GM21717 (cell line): Measurements from ENCODE around the gene CELF1.

Source experiments
- ATAC-seq: cut with Tn5 transposase; IDR thresholded peaks from one replicate; pipeline ENCODE4 v1.9.1; 2021; ENCODE audit warnings: mild to moderate bottlenecking, moderate library complexity; ENCODE audit not compliant: unreplicated experiment

The CELF1 gene

DNA sequence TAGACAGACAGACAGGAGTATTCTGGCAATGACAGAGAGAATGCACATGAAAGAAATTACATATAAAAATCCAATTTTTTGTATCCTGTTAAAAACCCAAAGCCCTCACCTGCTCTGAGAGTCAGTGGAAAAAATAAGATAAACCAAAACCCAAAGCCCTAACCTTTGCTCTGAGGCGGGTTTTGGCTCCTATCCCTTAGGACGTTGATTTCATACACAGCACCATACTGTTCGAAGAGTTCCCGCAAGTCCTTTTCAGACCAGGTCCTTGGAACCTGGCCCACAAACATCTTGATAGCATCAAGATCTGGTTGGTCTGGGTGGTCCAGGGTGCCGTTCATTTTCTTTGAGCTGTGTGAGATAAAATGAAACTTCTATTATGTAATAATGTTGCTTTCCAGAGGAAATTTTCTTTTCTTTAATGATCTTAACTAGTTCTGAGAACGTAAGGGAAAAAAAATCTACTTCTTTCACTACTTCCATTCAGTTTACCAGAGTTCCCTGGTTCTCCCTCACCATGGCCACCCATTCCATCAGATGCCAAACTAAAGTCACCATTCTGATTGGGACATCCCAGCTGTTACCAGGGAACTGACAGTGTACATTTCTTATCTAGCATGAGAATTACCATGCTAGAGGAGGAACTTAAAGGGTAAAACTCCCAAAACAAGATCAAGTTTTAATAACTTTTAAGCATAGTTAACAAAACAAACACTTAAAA, 64.1 kb downstream of the CELF1 start:
- ATAC-seq = no peak

DNA sequence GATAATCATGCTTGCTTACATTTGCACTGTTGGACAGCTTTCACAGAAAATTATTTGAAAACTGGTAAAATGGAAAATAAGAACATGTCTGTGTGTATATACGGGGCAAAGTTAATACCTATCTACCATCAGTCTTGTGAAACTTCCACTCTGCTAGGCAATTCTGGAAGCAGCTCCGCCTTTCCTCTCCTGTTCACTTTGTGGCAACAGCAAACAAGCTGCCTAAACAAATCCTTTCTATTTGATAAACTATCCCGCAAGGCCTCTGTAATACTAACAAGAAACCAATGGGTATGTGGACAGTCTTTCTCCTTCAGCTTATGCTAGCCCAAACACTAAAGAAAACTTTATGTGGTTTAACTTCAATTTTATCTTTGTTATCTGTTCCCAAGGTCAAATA, 64.8 kb downstream of the CELF1 start:
- ATAC-seq = no peak

DNA sequence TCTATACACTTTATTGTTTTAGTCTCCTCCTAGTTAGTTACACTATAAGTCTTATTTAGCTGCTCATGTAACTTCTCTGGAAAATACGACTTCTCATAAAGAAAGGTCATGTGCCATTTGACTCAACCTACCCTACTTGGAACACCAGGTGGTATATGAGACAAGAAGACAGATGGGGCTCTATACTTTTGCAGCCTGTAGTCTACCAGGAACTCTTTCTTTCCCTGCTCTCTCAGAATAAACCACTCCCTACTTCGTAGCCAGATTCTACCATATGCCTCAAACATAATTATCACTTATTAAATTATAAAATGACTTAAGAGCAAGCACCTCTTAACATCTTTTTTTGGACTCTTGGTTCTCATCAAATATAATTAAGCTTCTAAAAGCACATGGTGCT, 65.5 kb downstream of the CELF1 start:
- no peak for ATAC-seq

DNA sequence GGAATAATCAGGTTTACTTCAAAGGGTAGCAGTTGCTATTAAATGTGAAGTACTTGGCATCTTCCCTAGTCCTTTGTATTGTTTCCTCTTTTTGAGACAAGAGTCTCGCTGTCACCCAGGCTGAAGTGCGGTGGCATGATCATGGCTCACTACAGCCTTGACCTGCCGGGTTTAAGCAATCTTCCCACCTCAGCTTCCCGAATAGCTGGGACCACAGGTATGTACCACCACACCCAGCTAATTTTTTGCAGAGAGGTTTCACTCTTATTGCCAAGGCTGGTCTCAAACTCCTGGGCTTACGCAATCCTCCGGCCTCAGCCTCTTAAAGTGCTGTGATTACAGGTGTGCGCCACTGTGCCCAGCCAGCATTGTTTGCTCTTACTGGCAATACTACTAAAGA, 67.8 kb downstream of the CELF1 start:
- ATAC-seq = no peak

DNA sequence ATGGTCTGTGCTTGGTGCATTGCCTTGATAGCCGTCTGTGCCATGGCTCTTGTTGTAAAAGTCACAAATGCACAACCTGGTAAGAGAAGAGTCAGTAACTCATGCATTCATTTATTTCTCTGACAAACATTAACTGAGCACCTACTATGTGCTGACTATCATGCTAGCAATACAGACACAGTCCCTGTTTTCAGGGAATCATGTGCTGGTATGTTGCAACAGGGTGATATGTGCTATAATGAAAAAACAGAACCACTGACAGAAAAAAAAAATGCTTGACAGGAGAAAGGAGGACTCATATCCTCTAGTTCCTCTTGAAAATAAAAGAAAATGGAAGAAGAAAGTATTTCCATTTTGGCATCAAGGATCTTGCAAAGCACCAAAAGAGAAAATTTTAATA, 69.5 kb downstream of the CELF1 start:
- ATAC-seq = no peak

DNA sequence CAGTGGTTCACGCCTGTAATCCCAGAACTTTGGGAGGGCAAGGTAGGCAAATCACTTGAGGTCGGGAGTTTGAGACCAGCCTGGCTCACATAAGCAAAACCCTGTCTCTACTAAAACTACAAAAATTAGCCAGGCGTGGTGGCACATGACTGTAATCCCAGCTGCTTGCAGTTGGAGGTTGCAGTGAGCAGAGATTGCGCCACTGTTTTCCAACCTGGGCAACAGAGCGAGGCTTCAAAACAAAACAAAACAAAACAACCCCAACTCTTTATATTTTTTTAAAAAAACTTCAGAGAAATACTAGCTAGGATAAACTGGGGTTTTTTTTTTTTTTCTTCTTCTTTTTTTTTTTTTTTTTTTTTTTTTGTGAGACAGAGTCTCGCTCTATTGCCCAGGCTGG, 72.2 kb downstream of the CELF1 start:
- no peak for ATAC-seq

DNA sequence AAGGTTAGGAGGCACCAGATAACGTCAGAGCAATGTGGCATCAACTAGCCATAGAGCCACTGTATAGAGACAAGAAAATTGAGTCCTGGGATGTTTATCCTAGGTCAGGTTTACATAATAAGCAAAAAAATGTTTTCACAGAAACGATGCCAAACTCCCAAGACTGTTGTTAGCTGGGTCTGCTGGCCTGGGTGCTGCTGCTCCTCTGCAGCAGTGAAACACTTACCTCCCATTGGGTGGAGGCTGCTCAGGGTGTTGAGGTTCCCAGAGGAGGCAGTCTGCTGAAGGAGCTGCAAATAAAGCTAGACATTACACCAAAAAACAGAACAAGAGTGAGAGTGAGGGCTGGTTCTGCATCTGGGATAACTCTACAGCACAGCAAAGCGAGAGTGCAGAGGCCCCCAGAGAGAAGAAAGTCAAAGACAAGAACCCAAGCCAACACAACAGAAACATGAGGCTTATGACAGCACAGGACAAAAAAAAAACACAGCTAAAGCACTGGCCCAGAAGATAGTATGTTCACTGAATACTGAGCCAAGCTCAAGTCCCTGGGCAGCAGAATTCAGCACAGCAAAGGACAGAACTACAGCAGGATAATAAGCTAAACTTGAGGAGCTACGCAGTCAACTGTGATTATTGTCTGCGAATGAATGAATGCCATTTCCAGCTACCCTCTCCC, 74.1 kb downstream of the CELF1 start:
- ATAC-seq = no peak

DNA sequence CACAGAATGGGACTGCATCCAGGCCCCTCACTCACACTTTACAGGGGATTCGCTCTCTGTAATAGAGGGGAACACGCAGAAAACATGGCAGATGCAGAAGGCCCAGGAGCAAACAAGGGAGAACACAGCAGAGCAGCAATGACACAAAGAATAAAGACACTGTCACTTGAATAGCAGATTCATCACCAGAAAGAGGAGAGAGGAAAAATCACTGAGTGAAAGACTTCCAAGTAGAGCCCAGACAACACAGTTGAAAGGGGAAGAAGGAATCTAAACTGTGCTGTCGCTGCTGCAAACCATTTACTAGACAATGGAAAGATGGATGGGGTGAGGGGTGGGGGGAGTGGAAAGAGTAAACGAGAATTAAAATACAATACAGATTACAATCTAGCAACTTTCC, 75.2 kb downstream of the CELF1 start:
- no peak for ATAC-seq

DNA sequence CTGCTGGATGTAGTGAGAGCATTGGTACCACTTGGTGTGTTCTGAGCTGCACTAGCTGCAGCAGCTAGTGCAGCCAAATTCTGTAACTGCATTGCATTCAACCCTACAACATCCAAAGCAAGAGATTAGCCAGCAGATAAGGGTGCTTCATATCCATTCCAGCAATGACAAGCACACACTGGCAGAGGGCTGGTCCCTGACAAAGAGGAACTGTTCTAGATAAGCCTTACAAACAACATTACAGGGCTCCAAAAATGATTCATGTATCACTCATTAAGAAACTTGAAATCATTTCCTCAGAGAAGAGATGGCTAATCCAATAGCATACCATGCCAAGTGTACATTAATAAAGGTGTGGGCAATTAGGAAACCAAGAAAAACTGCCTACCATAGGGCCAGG, 75.6 kb downstream of the CELF1 start:
- no peak for ATAC-seq

DNA sequence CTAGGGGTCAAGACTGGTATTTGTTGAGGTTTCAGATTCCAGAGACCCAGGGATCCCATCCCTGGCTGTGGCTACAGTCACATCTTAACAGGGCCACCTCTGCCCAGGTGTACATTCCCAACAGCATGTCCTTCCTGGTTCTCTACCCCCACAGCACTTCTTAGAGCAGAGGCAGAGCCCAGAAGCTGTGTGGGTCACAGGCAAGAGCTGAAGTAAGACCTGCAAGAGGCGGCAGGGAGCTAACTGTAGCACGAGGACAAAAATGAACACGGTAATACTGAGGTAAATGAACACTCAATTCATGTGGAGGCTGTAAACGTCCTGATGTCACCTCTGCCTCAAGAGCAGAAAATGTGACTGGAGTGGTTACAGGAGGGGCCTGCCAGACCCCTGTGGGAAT, 82.3 kb downstream of the CELF1 start:
- no peak for ATAC-seq

DNA sequence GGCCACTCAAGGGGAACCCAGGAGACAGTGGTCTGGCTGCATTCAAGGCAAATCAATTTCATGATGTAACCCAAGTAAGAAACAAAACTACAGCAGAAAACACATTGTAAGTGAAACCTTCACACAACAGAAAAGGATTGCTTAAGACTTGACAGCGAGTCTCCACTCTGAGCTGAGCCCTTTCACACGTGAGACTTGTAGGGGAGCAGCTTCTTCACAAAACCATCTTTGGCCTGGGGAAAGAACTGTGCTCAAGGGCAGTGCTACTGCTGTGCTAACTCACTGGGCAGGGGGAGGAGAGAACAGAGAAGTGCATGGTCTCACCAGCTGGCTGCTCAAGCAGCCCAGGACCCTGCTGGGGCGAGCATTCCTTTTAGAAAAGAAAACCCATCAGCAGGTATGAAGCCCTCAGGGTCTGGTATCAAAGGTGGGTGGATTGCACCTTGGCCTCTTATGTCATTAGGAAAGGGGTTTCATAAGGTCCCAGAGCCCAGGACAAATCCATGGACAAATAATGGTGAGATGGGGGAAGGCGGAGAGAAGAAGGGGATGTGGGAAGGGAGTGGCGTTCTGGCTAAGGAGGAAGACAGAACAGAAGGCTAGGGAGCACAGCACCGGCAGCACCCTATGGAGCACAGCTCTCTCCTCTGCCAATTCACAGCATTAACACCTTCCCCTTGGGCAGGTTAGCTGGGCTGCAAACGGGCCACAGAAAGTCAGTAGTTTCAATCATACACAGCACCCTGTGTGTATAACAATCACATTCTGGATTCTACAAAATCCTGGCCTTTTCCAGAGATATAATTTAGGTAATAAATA, 83.4 kb downstream of the CELF1 start:
- ATAC-seq = no peak

DNA sequence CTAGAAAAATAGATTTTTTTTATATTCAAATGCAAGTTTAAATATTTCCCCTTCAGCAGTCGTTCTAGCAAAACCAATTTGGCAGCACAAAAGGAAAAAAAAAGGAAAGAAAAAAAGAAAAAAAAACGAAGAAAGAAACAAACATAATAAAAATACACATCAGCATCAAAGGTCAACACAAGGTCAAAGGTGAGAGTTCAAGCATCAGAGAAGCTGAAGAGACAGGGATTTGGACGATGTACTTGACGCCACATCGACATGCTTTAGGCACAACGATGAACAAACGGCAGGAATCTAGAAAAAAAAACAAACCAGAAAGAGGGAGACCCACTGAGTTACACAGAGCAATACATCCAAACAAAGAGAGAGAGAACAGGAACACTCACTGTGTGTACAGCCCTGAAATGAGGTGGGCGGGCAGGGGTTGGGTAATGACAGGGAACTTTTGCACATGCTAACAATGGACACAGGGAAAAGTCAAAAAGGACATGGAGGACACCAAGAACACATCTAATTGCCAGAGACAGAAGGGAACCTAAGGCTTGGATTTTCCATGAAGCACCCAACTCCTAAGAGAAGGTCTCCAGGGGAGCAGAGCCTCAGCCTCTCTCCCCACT, 84.2 kb downstream of the CELF1 start:
- no peak for ATAC-seq

DNA sequence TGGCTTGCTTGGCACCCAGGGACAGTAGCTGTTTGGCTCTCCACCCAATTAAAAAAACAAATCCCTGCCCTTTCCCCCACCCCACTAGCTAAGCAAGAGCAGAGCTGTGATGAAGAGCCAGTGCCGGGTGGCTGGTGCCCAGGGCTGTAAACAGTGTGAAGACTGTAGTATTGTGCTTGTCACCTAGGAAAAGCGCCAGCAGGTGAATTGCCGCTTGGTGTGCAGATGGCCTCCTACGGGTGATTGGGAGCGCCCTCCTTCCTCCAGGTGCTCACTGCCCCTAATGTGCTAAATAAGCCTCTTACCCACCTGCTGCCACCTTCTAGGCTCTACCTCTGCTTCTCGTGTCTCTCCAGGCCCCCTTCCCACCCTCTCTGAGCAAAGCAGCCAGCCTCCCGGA, 85.6 kb downstream of the CELF1 start:
- ATAC-seq = no peak

DNA sequence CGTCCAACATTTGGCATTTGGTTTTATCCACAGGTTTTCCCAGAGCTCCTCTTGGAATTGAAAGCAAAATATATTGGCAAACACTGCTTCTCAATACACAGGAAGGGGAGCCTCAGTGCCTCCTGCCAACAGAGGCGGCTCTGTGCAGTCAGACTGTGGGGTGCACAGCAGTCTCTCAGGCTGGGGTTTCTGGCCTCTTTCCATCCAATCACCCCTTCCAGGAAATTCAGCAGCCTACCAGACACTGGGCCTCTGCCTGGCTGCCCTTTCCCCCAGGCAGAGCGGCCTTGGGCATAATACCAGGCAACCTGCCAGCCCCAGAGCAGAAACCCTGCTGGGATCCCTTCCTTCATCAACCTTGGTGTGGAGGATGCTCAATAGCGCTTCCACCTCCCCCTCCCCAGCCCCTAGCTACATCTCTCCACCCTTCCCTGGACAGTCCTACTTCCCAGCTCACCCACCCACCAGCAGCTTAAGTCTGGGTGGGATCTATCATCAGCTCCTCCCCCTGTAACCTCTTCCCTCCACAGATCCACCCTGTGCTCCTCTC, 86.2 kb downstream of the CELF1 start:
- ATAC-seq = no peak

DNA sequence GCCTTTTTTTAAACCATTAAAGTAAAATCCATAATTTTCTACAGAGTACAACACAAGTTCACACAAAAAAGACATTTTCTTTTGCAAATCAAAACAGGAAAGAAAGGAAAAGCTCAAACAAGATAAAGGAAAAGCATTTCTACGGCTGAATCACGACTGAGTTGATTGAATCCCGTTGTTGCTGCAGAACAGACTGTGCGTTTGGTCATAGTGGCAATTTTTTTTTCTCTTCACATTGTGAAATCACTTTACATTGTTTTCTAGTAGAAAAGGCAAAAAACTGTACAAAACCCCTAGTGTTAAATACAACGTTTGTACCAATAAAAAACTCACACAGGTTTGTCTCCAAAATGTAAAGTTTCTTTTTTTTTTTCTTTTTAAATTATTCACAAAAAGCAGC, 86.7 kb downstream of the CELF1 start:
- no peak for ATAC-seq

DNA sequence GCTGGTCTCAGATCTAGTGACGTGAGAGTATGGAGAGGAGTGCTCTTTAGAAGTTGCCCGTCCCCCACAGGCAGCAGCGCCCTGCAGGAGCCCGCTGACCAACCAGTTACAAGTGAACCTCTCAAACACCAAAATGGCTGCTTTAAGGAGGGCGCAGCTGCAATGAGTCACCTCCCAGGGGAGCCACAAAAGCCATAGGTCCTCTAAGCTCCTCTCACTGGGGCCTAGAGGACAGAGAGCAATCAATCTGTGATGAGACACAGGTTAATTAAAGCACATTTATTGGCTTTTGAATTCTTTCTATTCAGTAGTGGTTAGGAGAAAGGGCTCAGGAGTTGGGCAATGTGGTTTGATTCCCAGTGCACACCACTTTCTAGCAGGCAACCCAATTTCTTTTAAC, 88.4 kb downstream of the CELF1 start:
- ATAC-seq = no peak

DNA sequence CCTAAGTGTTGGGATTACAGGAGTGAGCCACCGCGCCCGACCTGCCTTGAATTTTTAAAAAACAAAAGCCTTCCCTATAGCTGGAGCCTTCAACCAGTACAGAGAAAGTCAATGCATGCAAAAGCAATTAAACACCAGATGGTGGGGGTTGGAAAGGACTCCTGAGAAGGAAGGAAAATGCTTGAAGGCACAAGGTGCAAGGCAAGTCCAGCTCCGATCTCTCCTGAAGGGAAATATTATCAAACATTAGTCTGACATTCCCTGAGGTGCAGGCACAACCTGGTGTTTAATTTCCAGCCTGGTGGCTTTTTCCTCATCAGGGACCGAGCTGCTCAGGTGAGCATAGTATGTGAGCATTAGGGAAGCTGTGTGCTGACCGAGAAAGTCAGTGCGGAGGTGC, 91.1 kb downstream of the CELF1 start:
- no peak for ATAC-seq

DNA sequence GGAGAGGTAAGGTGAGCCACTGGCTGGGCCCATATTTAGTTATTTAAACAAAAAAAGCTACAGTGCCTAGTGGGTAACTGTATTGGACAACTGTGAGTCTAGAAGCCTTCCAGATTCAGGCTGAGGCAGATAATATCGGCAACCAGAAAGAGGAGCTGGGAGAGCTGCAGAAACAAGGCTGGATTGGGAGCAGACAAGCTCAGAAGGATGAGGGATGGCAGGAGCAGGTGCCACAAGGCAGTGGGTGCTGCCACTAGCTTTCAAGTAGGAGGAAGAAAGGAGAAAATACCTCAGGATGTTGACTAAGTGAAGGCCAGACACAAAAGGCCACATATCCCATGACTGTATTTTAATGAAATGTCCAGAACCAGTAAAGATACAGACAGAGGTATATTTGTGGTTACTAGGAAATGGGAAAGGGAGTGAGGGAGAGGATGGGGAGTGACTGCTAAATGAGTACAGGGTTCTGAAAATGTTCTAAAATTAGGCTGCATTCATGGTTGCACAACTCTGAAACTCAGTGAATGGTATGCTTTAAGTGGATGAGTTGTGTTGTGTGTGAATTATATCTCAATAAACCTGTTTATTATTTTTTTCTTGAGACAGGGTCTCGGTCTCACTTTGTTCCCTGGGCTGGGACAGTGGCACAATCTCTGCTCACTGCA, 92.2 kb downstream of the CELF1 start:
- ATAC-seq = no peak

DNA sequence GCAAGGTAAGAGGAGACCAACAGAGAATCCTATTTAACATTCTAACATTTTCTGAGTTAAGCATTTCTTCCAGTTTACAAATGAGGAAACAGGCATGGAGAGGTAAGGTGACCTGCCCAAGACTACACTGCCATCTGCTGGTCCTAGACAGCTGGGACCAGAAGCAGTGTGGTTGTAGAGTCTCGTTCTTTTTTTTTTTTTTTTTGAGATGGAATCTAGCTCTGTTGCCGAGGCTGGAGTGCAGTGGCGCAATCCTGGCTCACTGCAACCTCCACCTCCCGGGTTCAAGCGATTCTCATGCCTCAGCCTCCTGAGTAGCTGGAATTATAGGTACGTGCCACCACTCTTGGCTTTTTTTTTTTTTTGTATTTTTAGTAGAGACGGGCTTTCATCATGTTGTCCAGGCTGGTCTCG, 98.7 kb downstream of the CELF1 start:
- ATAC-seq = peak; percentile 58

DNA sequence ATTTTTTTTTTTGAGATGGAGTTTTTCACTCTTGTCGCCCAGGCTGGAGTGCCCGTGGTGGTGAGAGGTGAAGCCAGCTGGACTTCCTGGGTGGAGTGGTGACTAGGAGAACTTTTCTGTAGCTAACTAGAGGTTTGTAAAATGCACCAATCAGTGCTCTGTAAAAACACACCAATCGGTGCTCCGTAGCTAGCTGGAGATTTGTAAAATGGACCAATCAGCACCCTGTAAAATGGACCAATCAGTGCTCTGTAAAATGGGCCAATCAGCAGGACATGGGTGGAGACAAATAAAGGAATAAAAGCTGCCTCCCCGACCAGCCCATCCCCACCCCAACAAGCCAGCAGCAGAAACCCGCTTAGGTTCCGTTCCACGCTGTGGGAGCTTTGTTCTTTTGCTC, 99.6 kb downstream of the CELF1 start:
- ATAC-seq = no peak

DNA sequence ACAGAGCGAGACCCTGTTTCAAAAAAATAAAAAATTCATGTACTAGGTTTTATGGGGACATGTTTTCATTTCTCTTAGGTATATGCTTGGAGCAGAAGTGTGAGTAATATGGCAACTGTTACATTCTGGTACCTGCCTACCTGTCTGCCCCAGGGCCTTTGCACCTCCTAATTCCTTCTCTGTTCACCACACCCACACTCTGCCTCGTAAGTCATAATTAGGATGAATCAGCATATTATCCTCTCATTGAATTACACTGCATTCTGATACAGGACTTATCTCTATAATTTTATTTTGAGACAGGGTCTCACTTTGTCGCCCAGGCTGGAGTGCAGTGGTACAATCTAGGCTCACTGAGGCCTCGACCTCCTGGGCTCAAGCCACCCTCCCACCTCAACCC, 100.9 kb downstream of the CELF1 start:
- no peak for ATAC-seq
